ENCODE data around the gene ARF6.

DNA sequence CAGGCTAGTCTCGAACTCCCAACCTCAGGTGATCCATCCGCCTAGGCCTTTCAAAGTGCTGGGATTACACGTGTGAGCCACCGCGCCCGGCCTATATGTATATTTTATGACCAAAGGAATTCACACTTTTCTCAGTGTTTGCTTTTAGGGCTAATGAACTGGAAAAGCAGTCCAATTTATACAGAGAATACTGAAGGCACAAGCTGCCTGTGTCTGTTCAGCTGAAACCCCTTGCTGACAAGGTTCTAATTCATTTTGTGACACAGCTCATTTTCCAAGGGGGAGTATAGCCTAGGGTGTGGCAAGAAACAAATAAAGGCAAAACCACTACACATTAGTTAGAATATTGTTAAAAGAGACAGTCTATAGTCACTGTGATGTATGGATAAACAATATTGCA, 22.0 kb upstream of the ARF6 start:
- TF ChIP-seq, protein P1, sequence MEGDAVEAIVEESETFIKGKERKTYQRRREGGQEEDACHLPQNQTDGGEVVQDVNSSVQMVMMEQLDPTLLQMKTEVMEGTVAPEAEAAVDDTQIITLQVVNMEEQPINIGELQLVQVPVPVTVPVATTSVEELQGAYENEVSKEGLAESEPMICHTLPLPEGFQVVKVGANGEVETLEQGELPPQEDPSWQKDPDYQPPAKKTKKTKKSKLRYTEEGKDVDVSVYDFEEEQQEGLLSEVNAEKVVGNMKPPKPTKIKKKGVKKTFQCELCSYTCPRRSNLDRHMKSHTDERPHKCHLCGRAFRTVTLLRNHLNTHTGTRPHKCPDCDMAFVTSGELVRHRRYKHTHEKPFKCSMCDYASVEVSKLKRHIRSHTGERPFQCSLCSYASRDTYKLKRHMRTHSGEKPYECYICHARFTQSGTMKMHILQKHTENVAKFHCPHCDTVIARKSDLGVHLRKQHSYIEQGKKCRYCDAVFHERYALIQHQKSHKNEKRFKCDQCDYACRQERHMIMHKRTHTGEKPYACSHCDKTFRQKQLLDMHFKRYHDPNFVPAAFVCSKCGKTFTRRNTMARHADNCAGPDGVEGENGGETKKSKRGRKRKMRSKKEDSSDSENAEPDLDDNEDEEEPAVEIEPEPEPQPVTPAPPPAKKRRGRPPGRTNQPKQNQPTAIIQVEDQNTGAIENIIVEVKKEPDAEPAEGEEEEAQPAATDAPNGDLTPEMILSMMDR (IDR thresholded peaks at IDR 0.05 in 4 of 5, conservative IDR thresholded peaks at IDR 0.05 in 1 of 5) = no peak
- TF ChIP-seq POLR2A (IDR thresholded peaks at IDR 0.05) = no peak

Measured in gastrocnemius medialis (tissue), 4 donors.